A375 (cell line): ENCODE measurements around the gene SOD2. TPM values are rescaled to one million over a fixed set of nuclear protein-coding genes. Genes with fewer than 3 reads are reported as not detected.

Experiments used
- small RNA-seq: library from RNA; depleted of rRNA; stranded (forward); fragments of <200 nt; gene quantifications from one replicate; pipeline ENCODE3, GENCODE V24; 2014
- total RNA-seq: library from RNA; depleted of rRNA; stranded (reverse); fragments of >200 nt; shearing (Covaris generic); gene quantifications from 2 replicates; pipeline ENCODE4 v1.2.3, GENCODE V29; 2014; rRNA removed

The SOD2 gene
- total RNA-seq, result 36.0 and 43.2 TPM in 2 replicates

GRCh38 chr6:159693128-159693893 lies at the start of gene SOD2:
Gene SOD2 (minus strand): TSS chr6:159693241. CDS start chr6:159693167, 74 bp downstream.

GRCh38 chr6:159726918-159727716 lies 34.1 kb upstream of the SOD2 start, which contains the start of gene WTAP:
Gene WTAP (plus strand): TSS chr6:159727506. CDS start chr6:159736266, 8,760 bp downstream.

Small RNAs within 50 kb of the gene (small RNA-seq; reads per million reads assigned to genes)
- gene RNU4ATAC18P, result not detected

Other genes with a start within 250 kb of the SOD2 start
- gene WTAP, start 34.3 kb upstream of the SOD2 start, total RNA-seq, result 56.7 and 69.9 TPM in 2 replicates
- gene ACAT2, start 68.8 kb upstream of the SOD2 start, total RNA-seq, result 14.0 and 26.5 TPM in 2 replicates
- 216 and 275 TPM in 2 replicates for gene TCP1, start 96.4 kb upstream of the SOD2 start, total RNA-seq
- 88.8 and 92.5 TPM in 2 replicates for gene MRPL18, start 97.2 kb upstream of the SOD2 start, total RNA-seq
- gene PNLDC1, start 107.0 kb upstream of the SOD2 start, total RNA-seq, result not detected in 2 replicates
- gene MAS1, start 197.7 kb upstream of the SOD2 start, total RNA-seq, result not detected in 2 replicates